Endothelial cell (in vitro differentiated cells): ENCODE measurements around the gene IGSF9B. TPM values are rescaled to one million over a fixed set of nuclear protein-coding genes. Genes with fewer than 3 reads are reported as not detected.

Experiments used
- DNase-seq: peaks from one replicate; pipeline ENCODE4 v3.0.0; 2021; ENCODE audit warnings: low spot score
- H3K27ac Mint-ChIP-seq: one replicate; pipeline ENCODE4 v1.8.0; 2021; ENCODE audit warnings: mixed read lengths, inconsistent platforms; ENCODE audit not compliant: unreplicated experiment
- H3K27me3 Mint-ChIP-seq: one replicate; pipeline ENCODE4 v1.8.0; 2021; ENCODE audit warnings: mild to moderate bottlenecking, moderate library complexity, mixed read lengths, inconsistent platforms; ENCODE audit not compliant: unreplicated experiment
- H3K36me3 Mint-ChIP-seq: one replicate; pipeline ENCODE4 v1.8.0; 2021; ENCODE audit warnings: mild to moderate bottlenecking, low read depth, mixed read lengths, inconsistent platforms; ENCODE audit not compliant: unreplicated experiment
- H3K4me1 Mint-ChIP-seq: one replicate; pipeline ENCODE4 v1.8.0; 2021; ENCODE audit warnings: mild to moderate bottlenecking, mixed read lengths, inconsistent platforms; ENCODE audit not compliant: unreplicated experiment
- H3K4me3 Mint-ChIP-seq: one replicate; pipeline ENCODE4 v1.8.0; 2021; ENCODE audit warnings: mild to moderate bottlenecking, mixed read lengths, inconsistent platforms; ENCODE audit not compliant: unreplicated experiment
- H3K9me3 Mint-ChIP-seq: one replicate; pipeline ENCODE4 v1.8.0; 2021; ENCODE audit warnings: mixed read lengths, inconsistent platforms; ENCODE audit not compliant: unreplicated experiment
- CTCF ChIP-seq: fragments of 200-600 bp; sonication (generic); IDR thresholded peaks from one replicate; pipeline ENCODE4 v1.5.0; 2021; ENCODE audit warnings: antibody characterized with exemption; ENCODE audit not compliant: unreplicated experiment
- total RNA-seq: library from RNA; stranded (reverse); fragmentation: NEBNext Ultra II Directional; extraction: Animal tissue kit (Norgen Biotek cat#: 25700); gene quantifications from one replicate; pipeline ENCODE4 v1.2.1, GENCODE V29; 2021; ENCODE audit not compliant: unreplicated experiment

The IGSF9B gene
- total RNA-seq, 1 donor from 2014 or later: 6.6 TPM

DNA sequence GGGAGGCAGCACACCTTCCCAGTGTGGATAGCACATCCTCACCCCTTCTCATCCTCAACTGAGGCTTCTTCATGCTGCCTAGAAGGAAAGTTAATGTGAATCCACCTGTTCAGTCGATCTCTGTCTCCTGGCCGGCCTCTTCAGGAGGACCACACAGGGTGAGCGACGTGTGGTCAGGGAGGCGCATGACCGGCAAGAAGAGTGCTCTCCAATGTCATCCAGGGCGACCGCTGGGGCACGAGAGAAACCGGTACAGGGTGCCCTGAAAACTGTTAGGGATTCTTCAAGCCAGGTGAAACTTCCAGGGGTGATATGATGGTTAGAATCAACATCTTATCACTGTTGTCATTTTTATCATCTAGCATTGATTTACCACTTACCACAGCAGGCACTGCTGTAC is 43.0 kb downstream of the IGSF9B start:
- TF ChIP-seq CTCF: no peak
- peaks cover 12% of the 10 kb centered on the region for H3K36me3 Mint-ChIP-seq
- H3K27ac Mint-ChIP-seq: no peak overlapping the region
- no peak overlapping the region for H3K4me3 Mint-ChIP-seq
- no peak for DNase-seq
- peaks cover 6% of the 10 kb centered on the region for H3K4me1 Mint-ChIP-seq
- peaks cover 5% of the 10 kb centered on the region for H3K27me3 Mint-ChIP-seq
- H3K9me3 Mint-ChIP-seq: no peaks in the 10 kb centered on the region

GRCh38 chr11:133911171-133911570 is 45.6 kb downstream of the IGSF9B start:
- Mint-ChIP-seq H3K36me3 (peaks cover 13% of the 10 kb centered on the region), H3K9me3 (no peaks in the 10 kb centered on the region), H3K27me3 (peaks cover 1% of the 10 kb centered on the region), H3K4me1 (no peaks in the 10 kb centered on the region), H3K27ac (no peak overlapping the region), H3K4me3 (no peak overlapping the region)
- TF ChIP-seq CTCF: peak; percentile 22
- peak; percentile 38 for DNase-seq

DNA sequence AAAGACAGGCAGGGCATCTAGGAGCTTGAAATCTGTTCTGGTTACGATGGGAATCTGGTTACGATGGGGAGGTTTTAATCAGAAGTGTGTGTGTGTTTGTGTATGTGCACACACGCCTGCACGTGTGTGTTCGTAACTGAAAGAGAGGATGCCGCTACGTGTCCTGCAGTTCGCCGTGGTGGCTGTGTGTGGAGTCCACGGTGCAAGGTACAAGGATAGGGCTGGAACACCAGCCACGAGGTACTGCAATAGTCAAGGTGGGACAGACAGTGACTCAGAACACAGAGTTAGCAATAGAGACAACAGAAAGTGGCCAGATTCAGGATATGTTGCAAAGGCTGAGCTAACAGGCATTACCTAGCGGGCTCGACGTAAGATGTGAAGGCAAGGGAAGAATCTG is 46.7 kb downstream of the IGSF9B start:
- peaks cover 4% of the 10 kb centered on the region for H3K27me3 Mint-ChIP-seq
- no peak for TF ChIP-seq CTCF
- no peak for DNase-seq
- H3K4me3 Mint-ChIP-seq: no peak overlapping the region
- H3K36me3 Mint-ChIP-seq: peaks cover 18% of the 10 kb centered on the region
- H3K27ac Mint-ChIP-seq: no peak overlapping the region
- no peaks in the 10 kb centered on the region for H3K9me3 Mint-ChIP-seq
- H3K4me1 Mint-ChIP-seq: no peaks in the 10 kb centered on the region

- DNase-seq: no peak
- Mint-ChIP-seq H3K36me3 (peaks cover 18% of the 10 kb centered on the region), H3K4me3 (no peak overlapping the region), H3K27ac (no peak overlapping the region), H3K27me3 (peaks cover 7% of the 10 kb centered on the region), H3K4me1 (no peaks in the 10 kb centered on the region), H3K9me3 (no peaks in the 10 kb centered on the region)
- TF ChIP-seq CTCF: no peak
Measured at GRCh38 chr11:133908827-133909226, 47.9 kb downstream of the IGSF9B start.

DNA sequence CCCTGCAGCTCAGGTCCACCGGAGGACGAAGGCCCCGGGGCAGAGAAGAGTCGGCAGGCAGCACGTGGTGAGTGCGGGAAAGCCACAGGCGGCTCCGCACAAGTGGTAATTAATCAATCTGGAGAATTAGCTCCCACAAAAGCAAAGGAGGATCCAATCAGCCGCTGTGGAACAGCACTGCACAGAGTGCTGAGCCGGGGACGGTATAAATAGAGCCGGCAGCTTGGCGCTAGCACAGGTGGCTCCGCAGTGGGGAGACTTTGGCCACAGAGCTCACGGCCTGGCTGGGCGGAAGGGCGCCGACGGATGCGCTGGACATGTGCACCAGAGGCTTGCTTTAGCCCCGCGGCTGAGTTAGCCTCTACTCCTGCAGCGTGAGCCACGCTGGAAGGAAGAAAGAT is 48.9 kb downstream of the IGSF9B start:
- TF ChIP-seq CTCF: no peak
- no peak overlapping the region for H3K4me3 Mint-ChIP-seq
- H3K27ac Mint-ChIP-seq: no peak overlapping the region
- H3K36me3 Mint-ChIP-seq: peaks cover 18% of the 10 kb centered on the region
- H3K4me1 Mint-ChIP-seq: no peaks in the 10 kb centered on the region
- no peaks in the 10 kb centered on the region for H3K9me3 Mint-ChIP-seq
- no peak for DNase-seq
- H3K27me3 Mint-ChIP-seq: peaks cover 7% of the 10 kb centered on the region
